Hepatocyte (in vitro differentiated cells): Measurements from ENCODE around the gene TFR2.

ENCODE experiments used
- EZH2 ChIP-seq: fragments of 200-600 bp; sonication (generic); IDR thresholded peaks from 2 replicates; pipeline ENCODE4 v1.6.1; 2016; ENCODE audit warnings: antibody characterized with exemption, mild to moderate bottlenecking, borderline replicate concordance
- TF ChIP-seq, protein P1 (sequence below): fragments of 200-600 bp; sonication (generic); IDR thresholded peaks from 2 replicates; pipeline ENCODE4 v1.5.1; 2016; ENCODE audit warnings: antibody characterized with exemption, mild to moderate bottlenecking; ENCODE audit not compliant: poor library complexity

DNA sequence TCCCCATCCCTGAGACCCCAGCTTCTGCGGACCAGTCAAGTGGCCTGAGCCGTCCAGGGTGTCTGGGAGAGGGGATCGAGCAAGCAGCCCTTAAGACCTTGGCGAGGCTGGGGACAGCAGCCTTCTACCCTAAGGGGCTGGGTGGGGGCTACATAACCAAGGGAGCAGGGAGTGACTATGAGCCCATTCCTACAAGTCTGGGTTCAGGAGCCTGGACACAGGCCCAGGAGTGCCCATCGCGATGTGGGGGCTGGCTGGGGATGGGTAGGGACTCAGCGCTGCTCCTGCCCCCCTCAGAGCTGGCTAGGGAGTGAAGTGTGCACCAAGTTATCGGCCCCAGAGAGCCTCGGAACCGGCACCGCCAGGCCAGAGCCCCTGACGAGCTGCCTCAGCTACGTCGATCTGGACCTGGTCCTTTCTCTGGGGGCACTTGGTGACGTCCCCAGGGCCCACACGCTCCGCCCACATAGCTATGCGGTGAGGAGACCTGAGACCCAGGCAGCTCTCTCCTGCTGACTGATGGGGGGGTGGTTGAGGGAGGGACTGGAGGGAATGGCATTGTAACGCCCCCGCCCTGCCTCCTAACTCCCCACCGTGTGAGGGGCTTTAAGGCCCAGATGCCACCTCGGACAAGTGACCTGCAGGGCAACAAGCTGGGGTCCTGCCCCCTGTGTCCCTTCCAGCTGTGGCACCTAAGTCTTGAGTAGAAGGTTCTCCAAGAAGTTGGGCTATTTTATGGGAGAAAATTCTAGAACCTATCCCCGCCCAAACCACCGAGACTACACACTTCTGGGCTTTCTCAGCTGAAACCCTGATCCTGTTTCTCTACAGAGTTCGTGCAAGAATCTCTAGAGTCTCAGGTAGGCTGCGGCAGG lies 70.2 kb downstream of the TFR2 start:
- no peak for TF ChIP-seq EZH2
- TF ChIP-seq, protein P1, sequence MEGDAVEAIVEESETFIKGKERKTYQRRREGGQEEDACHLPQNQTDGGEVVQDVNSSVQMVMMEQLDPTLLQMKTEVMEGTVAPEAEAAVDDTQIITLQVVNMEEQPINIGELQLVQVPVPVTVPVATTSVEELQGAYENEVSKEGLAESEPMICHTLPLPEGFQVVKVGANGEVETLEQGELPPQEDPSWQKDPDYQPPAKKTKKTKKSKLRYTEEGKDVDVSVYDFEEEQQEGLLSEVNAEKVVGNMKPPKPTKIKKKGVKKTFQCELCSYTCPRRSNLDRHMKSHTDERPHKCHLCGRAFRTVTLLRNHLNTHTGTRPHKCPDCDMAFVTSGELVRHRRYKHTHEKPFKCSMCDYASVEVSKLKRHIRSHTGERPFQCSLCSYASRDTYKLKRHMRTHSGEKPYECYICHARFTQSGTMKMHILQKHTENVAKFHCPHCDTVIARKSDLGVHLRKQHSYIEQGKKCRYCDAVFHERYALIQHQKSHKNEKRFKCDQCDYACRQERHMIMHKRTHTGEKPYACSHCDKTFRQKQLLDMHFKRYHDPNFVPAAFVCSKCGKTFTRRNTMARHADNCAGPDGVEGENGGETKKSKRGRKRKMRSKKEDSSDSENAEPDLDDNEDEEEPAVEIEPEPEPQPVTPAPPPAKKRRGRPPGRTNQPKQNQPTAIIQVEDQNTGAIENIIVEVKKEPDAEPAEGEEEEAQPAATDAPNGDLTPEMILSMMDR: no peak
